NCI-H510A treated with DMSO at 0.1 percent for 48 hours (cell line): ENCODE data around the gene TOR2A.

Source experiments
- DNase-seq: peaks from one replicate; lab custom pipeline; 2025; lab: John Stamatoyannopoulos, UW

The TOR2A gene

DNA sequence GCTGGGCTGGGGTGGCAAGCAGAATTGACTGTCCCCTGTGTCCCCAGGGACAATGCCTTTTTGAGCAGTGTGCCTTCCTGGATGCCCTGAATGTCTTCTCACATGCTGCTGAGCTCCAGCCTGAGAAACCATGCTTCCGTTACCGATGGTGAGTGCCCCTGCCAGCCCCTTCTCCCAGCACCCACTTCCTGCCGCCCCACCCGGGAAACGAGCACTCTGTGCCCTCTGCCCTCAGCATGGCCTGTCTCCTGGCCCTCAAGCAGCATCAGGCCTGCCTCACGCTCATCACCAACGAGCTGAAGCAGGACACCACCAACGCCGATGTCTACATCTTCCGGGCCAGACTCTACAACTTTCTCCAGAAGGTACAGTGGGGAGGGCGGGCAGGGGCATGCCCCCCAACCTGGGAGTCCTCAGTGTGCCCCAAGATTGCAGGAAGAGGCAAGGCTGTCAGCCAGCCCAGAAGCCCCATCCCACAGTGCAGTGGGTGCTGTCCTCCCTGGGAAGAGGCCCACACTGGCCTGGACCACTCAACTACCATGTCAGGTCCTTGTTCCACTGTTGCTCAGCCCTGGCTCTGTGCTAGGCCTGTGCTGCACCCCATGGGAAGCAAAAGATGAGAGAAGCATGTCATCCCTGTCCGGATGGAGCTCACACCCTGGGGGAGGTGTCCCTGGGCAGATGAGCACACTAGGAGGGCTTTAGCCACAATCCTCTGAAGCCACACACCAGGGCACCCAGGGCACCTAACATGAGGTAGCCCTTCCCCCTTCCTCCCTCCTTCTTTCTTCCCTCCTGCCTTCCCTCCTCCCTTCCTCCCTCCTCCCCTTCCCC lies 14.8 kb downstream of the TOR2A start:
- no peak for DNase-seq

DNA sequence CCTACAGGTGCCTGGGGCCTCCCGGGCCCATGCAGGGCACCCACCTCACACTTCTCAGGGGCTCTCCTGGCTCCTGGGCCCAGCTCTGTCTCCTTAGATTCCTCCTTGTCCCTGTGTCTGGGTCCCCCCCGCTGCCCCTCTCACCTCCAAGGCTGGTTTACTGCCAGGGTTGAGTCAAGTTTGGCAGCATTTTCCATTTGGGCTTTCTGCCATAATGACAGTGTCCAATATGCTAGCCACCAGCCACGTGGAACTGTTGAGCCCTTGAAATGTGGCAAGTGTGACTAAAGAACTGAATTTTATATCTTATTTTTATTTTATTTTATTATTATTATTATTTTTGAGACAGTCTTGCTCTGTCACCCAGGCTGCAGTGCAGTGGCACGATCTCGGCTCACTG lies 17.3 kb downstream of the TOR2A start:
- DNase-seq: no peak

DNA sequence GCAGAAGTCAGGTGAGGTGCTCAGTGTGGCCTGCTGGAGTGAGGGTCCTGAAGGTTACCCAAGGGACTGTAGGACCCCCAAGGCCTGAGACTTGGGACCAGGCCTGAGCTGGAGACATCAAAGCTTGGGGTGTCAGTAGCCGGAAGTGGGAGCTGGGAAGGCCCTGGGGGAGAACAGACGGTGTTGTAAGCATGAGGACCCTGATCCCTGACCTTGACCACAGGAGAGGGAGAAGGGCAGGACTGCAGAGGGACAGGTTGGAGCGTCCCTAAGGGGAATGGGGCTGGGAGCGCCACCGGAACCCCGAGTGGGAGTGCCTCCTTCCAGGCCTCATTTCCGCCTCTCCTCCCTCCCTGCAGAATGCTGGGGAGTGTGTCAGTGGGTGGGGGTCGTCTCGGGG lies 18.7 kb downstream of the TOR2A start:
- DNase-seq: no peak

GRCh38 chr9:127715470-127716337 lies 19.4 kb downstream of the TOR2A start, which contains the start of the genes PTRH1 and TTC16:
Gene PTRH1 (minus strand): TSS chr9:127715663. CDS start chr9:127715639, 24 bp downstream.
Gene TTC16 (plus strand): TSS chr9:127716079. CDS start chr9:127716146, 67 bp downstream.
- DNase-seq: peak; percentile 96

DNA sequence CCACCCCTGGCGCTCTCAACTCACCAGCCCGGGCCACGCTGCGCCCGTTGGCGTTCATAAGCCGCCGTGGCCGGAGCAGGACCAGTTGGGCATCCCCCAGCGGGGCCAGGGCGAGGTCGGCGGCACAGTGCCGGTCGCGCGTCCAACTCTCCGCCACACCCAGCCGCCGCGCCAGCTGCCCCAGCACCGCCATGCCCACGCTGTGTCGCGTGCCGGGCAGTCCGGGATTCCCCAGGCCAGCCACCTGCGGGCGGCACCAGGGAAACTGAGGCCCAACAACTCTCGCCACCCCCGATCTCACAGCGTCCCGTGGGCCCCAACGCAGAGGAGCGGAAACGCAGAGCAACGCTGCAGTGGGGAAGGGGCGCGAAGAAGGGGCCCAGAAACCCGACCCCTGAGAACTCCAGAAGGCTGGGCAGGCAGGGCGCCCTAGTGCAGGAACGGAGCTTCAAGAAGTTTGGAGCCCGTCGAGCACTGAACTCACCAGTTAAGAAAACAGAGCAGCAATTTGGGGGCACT lies 20.1 kb downstream of the TOR2A start:
- DNase-seq: no peak

- no peak for DNase-seq
Measured at GRCh38 chr9:127714020-127714750, 20.9 kb downstream of the TOR2A start.

DNA sequence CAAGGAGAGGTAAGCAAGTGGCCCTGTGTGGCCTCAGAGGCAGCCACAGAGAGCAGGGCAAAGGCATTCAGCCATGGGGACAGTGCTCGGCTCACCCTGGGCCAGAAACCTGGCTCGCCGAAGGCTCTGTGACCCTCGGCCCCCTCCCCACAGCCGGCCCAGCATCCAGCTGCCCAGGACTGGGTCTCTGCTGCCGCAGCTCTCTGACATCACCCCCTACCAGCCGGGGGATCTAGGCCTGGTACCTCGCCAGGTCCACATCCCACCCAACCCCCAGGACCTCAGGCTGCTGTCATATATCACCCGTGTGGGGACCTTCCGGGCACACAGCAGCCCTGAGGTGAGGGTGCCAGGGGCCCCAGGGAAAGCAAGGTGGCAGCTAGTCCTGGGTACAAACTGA lies 22.2 kb downstream of the TOR2A start:
- no peak for DNase-seq

DNA sequence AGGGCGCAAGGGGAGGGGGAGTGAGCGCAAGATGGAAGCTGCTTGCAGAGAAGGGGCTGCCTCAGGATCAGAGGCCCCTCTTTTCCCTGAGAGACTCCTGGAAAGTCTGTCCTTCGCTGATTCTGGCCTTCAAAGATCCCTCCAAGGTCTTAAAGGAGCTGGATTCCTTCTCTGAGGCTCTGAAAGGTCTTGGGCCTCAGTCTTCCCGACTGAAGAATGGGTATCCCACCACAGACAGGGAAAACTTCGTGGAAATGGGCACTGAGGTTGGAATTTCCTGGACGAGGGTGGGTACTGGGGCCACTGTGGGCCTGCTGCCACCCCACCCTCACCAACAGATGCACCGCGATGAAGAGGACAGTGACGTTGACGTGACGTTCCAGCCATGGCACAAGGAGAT lies 22.7 kb downstream of the TOR2A start:
- no peak for DNase-seq

DNA sequence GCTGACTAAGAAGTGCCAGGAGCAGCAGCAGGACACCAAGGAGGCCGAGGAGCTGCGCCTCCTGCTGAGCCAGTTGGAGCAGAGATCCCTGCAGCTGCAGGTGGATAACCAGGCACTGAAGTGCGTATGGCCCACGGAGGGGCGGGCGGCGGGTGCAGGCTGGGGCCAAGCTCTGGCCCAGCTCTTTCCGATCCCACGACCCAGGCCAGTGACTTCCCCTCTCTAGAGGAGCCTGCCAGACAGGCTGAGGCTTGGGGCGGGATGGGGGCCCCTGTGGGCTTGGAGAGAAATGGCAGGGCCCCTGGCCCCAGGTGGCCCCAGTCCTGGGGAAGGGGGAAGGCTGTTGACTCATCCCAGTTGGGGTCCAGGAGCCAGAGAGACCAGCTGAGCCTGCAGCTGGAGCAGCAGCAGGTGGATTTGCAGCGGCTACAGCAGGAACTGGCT lies 23.2 kb downstream of the TOR2A start:
- DNase-seq: peak; percentile 95

DNA sequence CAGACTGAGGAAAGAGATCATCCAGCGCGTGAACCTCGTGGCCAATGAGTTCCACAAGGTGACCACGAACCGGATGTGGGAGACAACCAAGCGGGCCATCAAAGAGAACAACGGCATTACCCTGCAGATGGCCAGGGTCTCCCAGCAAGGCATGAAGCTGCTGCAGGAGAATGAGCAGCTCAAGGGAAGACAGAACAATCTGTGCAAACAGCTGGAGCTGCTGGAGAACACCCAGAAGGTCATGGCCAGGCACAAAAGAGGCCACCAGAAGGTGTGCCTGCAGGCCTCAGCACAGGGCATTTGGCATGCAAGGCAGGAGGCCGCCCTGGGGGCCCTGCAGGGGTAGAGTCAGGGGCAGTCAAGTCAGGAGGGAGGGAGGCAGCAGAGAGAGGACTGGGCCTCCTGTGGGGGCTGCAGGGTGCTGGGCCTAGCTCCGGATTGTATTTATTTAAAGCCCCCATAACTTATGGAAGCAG lies 23.8 kb downstream of the TOR2A start:
- DNase-seq: no peak

GRCh38 chr9:127710204-127710783 lies 24.8 kb downstream of the TOR2A start:
- peak; percentile 33 for DNase-seq

DNA sequence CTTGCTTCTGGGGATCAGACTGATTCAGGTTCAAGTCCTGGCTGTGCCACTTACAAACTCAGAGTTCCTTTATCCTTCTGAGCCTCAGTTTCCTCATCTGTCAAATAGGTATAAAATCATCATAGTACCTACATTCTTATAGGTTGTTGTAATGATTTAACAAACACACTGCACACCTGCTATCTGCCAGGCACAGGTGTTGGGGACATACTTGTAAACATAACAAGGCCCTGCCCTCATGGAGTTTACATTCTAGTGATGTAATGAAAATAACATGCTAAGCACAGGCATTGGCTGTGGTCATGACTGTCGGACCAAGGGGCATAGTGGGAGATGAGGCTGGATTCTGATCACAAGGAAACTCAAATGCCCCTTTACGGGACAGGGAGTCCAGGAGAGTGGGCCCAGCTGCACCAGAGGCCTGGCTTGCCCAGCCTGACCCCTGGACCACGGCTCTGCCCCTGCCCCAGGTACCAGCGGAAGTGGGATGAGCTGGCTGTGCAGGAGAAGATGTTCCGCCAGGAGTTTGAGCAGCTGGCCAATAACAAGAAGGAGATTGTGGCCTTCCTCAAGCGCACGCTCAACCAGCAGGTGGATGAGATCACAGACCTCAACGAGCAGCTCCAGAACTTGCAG lies 26.0 kb downstream of the TOR2A start:
- DNase-seq: no peak

- no peak for DNase-seq
Measured at GRCh38 chr9:127707766-127708165, 27.3 kb downstream of the TOR2A start.

- peak; percentile 66 for DNase-seq
Measured at GRCh38 chr9:127706836-127707241, 28.3 kb downstream of the TOR2A start, which contains the start of gene CFAP157. Gene CFAP157 (plus strand): TSS chr9:127706988. CDS start chr9:127707032, 44 bp downstream.

- no peak for DNase-seq
Measured at GRCh38 chr9:127705577-127706379, 29.3 kb downstream of the TOR2A start.

- no peak for DNase-seq
Measured at GRCh38 chr9:127703289-127703946, 31.7 kb downstream of the TOR2A start.

GRCh38 chr9:127700594-127701255 lies 34.4 kb downstream of the TOR2A start:
- DNase-seq: peak; percentile 77

GRCh38 chr9:127700140-127700539 lies 35.0 kb downstream of the TOR2A start:
- no peak for DNase-seq
